Measurements from ENCODE around the gene KNDC1.
"Not testable (repeated sequence)": the region's sequence is repeated elsewhere in the genome, so short reads cannot be mapped to it uniquely, and the experiment has no call there.

The KNDC1 gene

GRCh38 chr10:133231244-133231945, 71.4 kb downstream of the KNDC1 start:
- no peak for TF ChIP-seq CTCF (IDR thresholded peaks at IDR 0.05; ENCODE audit: borderline replicate concordance, insufficient read depth, low read depth, low read length)
- H3K4me3 ChIP-seq (ENCODE audit: low read depth, low read length) = no peak overlapping the region

- no peak for TF ChIP-seq CTCF (IDR thresholded peaks at IDR 0.05; ENCODE audit: borderline replicate concordance, insufficient read depth, low read depth, low read length)
Observed at GRCh38 chr10:133231946-133232574, 72.0 kb downstream of the KNDC1 start.

GRCh38 chr10:133234796-133235195, 74.8 kb downstream of the KNDC1 start:
- H3K4me3 ChIP-seq (ENCODE audit: low read depth, low read length) = not testable (repeated sequence)

More at GRCh38 chr10:133231946-133232574, 72.0 kb downstream of the KNDC1 start:
- no peak overlapping the region for H3K4me3 ChIP-seq (ENCODE audit: low read depth, low read length)

GRCh38 chr10:133235265-133235855, 75.3 kb downstream of the KNDC1 start:
- no peak overlapping the region for H3K4me3 ChIP-seq (ENCODE audit: low read depth, low read length)
- TF ChIP-seq CTCF (IDR thresholded peaks at IDR 0.05; ENCODE audit: borderline replicate concordance, insufficient read depth, low read depth, low read length) = no peak

- no peak overlapping the region for H3K4me3 ChIP-seq (ENCODE audit: low read depth, low read length)
- no peak for TF ChIP-seq CTCF (IDR thresholded peaks at IDR 0.05; ENCODE audit: borderline replicate concordance, insufficient read depth, low read depth, low read length)
Observed at GRCh38 chr10:133235932-133236331, 75.9 kb downstream of the KNDC1 start.

GRCh38 chr10:133236401-133237240, 76.6 kb downstream of the KNDC1 start:
- H3K4me3 ChIP-seq (ENCODE audit: low read depth, low read length) = no peak overlapping the region
- TF ChIP-seq CTCF (IDR thresholded peaks at IDR 0.05; ENCODE audit: borderline replicate concordance, insufficient read depth, low read depth, low read length) = no peak

- H3K4me3 ChIP-seq (ENCODE audit: low read depth, low read length) = no peak overlapping the region
- TF ChIP-seq CTCF (IDR thresholded peaks at IDR 0.05; ENCODE audit: borderline replicate concordance, insufficient read depth, low read depth, low read length) = no peak
Observed at GRCh38 chr10:133237241-133237587, 77.2 kb downstream of the KNDC1 start.

All from GM12875 (cell line).